Stimulated activated CD4-positive, alpha-beta T cell treated with anti-CD3 and anti-CD28 coated beads, TNF-alpha, amount 100 ng/mL, for 24 hours (primary cell): ENCODE data around the gene PAIP1.
A peak's percentile ranks its signal among the peaks of the same experiment; 100 is the strongest.
"Not testable (repeated sequence)": the region's sequence is repeated elsewhere in the genome, so short reads cannot be mapped to it uniquely, and the experiment has no call there.

ENCODE experiments used
- DNase-seq, 3 experiments: peaks; one replicate each; pipeline ENCODE4 v3.0.0-alpha.2; 2020; ENCODE audit warnings: low read depth in 3 of 3

PAIP1 gene

GRCh38 chr5:43570450-43571158 lies 13.7 kb upstream of the PAIP1 start:
- DNase-seq, result no peak

GRCh38 chr5:43569236-43569746 lies 12.4 kb upstream of the PAIP1 start:
- no peak for DNase-seq

- no peak for DNase-seq
Measured at GRCh38 chr5:43567967-43568366, 11.1 kb upstream of the PAIP1 start.

- no peak for DNase-seq
Measured at GRCh38 chr5:43565043-43565442, 8.2 kb upstream of the PAIP1 start.

- DNase-seq, result no peak
Measured at GRCh38 chr5:43564289-43564850, 7.5 kb upstream of the PAIP1 start.

GRCh38 chr5:43563321-43563720 lies 6.4 kb upstream of the PAIP1 start:
- no peak for DNase-seq

GRCh38 chr5:43561356-43561755 lies 4.5 kb upstream of the PAIP1 start:
- no peak for DNase-seq

- no peak for DNase-seq
Measured at GRCh38 chr5:43560128-43560527, 3.3 kb upstream of the PAIP1 start.

GRCh38 chr5:43556607-43556856 lies 345 bp downstream of the PAIP1 start:
- DNase-seq, result peak in 1 of 3 experiments; percentile 81

- DNase-seq, result peak; percentile 5 to 49 (median 11)
Measured at GRCh38 chr5:43555895-43556606, 826 bp downstream of the PAIP1 start.

GRCh38 chr5:43554497-43554896 lies 2.4 kb downstream of the PAIP1 start:
- DNase-seq, result no peak

- DNase-seq, result no peak
Measured at GRCh38 chr5:43553381-43553780, 3.5 kb downstream of the PAIP1 start.

- DNase-seq, result no peak
Measured at GRCh38 chr5:43551731-43552130, 5.1 kb downstream of the PAIP1 start.

- DNase-seq, result not testable (repeated sequence)
Measured at GRCh38 chr5:43549272-43549671, 7.6 kb downstream of the PAIP1 start.

GRCh38 chr5:43548358-43548757 lies 8.5 kb downstream of the PAIP1 start:
- DNase-seq, result no peak

GRCh38 chr5:43547532-43547931 lies 9.3 kb downstream of the PAIP1 start:
- no peak for DNase-seq

GRCh38 chr5:43543434-43543833 lies 13.4 kb downstream of the PAIP1 start:
- no peak for DNase-seq

GRCh38 chr5:43540746-43541145 lies 16.1 kb downstream of the PAIP1 start:
- DNase-seq, result no peak

- DNase-seq, result no peak
Measured at GRCh38 chr5:43536972-43537371, 19.9 kb downstream of the PAIP1 start.

GRCh38 chr5:43533646-43534045 lies 23.2 kb downstream of the PAIP1 start:
- no peak for DNase-seq

- no peak for DNase-seq
Measured at GRCh38 chr5:43530648-43531047, 26.2 kb downstream of the PAIP1 start.

GRCh38 chr5:43523662-43524072 lies 33.2 kb downstream of the PAIP1 start:
- no peak for DNase-seq

- no peak for DNase-seq
Measured at GRCh38 chr5:43520615-43521014, 36.3 kb downstream of the PAIP1 start.
